ENCODE measurements around the gene BBC3. TPM values are rescaled to one million over a fixed set of nuclear protein-coding genes. Genes with fewer than 3 reads are reported as not detected.

The BBC3 gene
- total and polyA plus RNA-seq, 2 experiments from 2014 or later = 23.4 to 31.9 TPM

DNA sequence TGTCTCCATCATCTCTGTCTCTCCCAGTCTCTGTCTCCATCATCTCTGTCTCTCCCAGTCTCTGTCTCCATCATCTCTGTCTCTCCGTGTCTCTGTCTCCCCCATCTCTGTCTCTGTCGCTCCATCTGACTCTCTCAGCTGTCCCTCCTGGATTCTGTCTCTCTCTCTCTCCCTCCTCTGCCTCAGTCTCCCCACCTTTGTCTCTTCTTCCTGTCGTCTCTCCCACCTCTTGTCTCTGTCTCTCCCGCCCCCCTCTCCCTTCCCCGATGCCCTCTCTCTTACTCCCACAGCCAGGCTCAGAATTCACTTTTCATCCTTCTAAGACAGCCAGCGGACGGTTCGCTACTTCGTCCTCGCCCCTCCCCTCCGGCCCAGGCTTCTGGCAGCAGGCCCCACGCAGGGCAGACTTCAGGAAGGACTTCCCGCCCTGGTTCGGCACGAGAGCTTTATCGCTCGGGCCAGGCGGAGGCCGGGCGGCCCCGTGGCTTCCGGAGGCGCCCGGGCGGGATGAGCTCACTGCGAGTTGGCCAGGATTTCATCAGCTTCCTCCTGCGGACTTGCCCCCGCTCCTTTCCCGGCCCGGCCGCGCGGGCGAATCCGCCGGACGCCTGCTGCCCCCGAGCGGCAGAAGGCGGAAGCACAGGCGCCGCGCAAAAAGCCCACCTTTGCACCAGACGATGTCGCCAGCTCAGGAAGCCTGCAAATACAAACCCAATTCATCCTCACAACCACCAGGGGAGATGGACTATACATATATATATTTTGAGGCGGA lies 13.0 kb upstream of the BBC3 start:
- Histone ChIP-seq H3K36me3 (ENCODE audit: insufficient read depth) (no peaks in the 10 kb centered on the region), H4K20me1 (replicated peaks; ENCODE audit: insufficient read depth) (no peaks in the 10 kb centered on the region), H2AFZ (0 out of 2 replicates have a peak overlapping the region, but pooled peaks have one; percentile 74), H3K9me2 (ENCODE audit: insufficient read depth) (no peaks in the 10 kb centered on the region), H3K27ac (ENCODE audit: low read depth) (peak overlapping the region; percentile 86), H3F3A (replicated peaks; ENCODE audit: low read depth) (peaks cover 41% of the 10 kb centered on the region), H3K4me3 (peak overlapping the region; percentile 59), H3K27me3 (ENCODE audit: insufficient read depth) (peaks cover 35% of the 10 kb centered on the region), H3K4me1 (ENCODE audit: insufficient read depth) (peaks cover 23% of the 10 kb centered on the region), H3K4me2 (peak overlapping the region; percentile 83), H3K79me2 (replicated peaks; ENCODE audit: insufficient read depth) (no peaks in the 10 kb centered on the region)
- Mint-ChIP-seq H3K9me3 (peaks cover 3% of the 10 kb centered on the region; the same call in 2 of the 3 replicates), H3K36me3 (ENCODE audit: low read depth) (peaks cover 5% of the 10 kb centered on the region; the same call in 1 of the 3 replicates), H3K27ac (peak overlapping the region; percentile 82), H3K4me1 (peaks cover 19% of the 10 kb centered on the region), H3K4me3 (peak overlapping the region; percentile 70), H3K27me3 (ENCODE audit: insufficient read depth, low read depth, poor library complexity) (peaks cover 32% of the 10 kb centered on the region)
- DNase-seq (ENCODE audit: low spot score) (peak; percentile 96), ATAC-seq (peak; percentile 69)
- TF ChIP-seq CTCF (conservative IDR thresholded peaks at IDR 0.05; ENCODE audit: low read depth in 2 of 2) (peak; percentile 82 to 96), POLR2AphosphoS5 (IDR thresholded peaks at IDR 0.05; ENCODE audit: low read depth) (peak; percentile 41; the same call in 1 of the 2 replicates), ETS1 (IDR thresholded peaks at IDR 0.05) (0 out of 2 replicates have a peak, but pooled peaks have one; percentile 61), JUNB (IDR thresholded peaks at IDR 0.05; ENCODE audit: unreplicated experiment) (no peak)

GRCh38 chr19:47243364-47243775 lies 12.4 kb upstream of the BBC3 start:
- peaks cover 3% of the 10 kb centered on the region; the same call in 2 of the 3 replicates for H3K9me3 Mint-ChIP-seq
- ATAC-seq = peak; percentile 7
- no peaks in the 10 kb centered on the region for H3K36me3 ChIP-seq (ENCODE audit: insufficient read depth)
- H3K4me2 ChIP-seq = peak overlapping the region; percentile 83
- peak overlapping the region; percentile 70 for H3K4me3 Mint-ChIP-seq
- H3F3A ChIP-seq (replicated peaks; ENCODE audit: low read depth) = peaks cover 46% of the 10 kb centered on the region
- peak overlapping the region; percentile 59 for H3K4me3 ChIP-seq
- H3K27ac Mint-ChIP-seq = peak overlapping the region; percentile 82; the same call in 1 of the 2 replicates
- no peak for DNase-seq (ENCODE audit: low spot score)
- H3K4me1 ChIP-seq (ENCODE audit: insufficient read depth) = peaks cover 26% of the 10 kb centered on the region
- peaks cover 41% of the 10 kb centered on the region for H3K27me3 ChIP-seq (ENCODE audit: insufficient read depth)
- peaks cover 23% of the 10 kb centered on the region for H3K4me1 Mint-ChIP-seq
- no peak overlapping the region for H3K27ac ChIP-seq (ENCODE audit: low read depth)
- peaks cover 32% of the 10 kb centered on the region for H3K27me3 Mint-ChIP-seq (ENCODE audit: insufficient read depth, low read depth, poor library complexity)
- no peaks in the 10 kb centered on the region for H3K79me2 ChIP-seq (replicated peaks; ENCODE audit: insufficient read depth)
- H4K20me1 ChIP-seq (replicated peaks; ENCODE audit: insufficient read depth) = no peaks in the 10 kb centered on the region
- H3K36me3 Mint-ChIP-seq (ENCODE audit: low read depth) = peaks cover 6% of the 10 kb centered on the region; the same call in 1 of the 3 replicates
- no peak overlapping the region for H2AFZ ChIP-seq
- TF ChIP-seq NANOG (IDR thresholded peaks at IDR 0.05; ENCODE audit: borderline replicate concordance) (no peak), CREB1 (CRISPR knock-in tag; IDR thresholded peaks at IDR 0.05; ENCODE audit: low read depth) (no peak)
- H3K9me2 ChIP-seq (ENCODE audit: insufficient read depth) = no peaks in the 10 kb centered on the region

All from GM23338 (cell line).